Suppressor macrophage treated with lipopolysaccharide for 4 hours (primary cell): ENCODE data around the gene NOSTRIN.
"Not testable (repeated sequence)": the region's sequence is repeated elsewhere in the genome, so short reads cannot be mapped to it uniquely, and the experiment has no call there.

Source experiments
- DNase-seq: peaks from one replicate; pipeline ENCODE4 v3.0.0-alpha.2; 2020

NOSTRIN gene

DNA sequence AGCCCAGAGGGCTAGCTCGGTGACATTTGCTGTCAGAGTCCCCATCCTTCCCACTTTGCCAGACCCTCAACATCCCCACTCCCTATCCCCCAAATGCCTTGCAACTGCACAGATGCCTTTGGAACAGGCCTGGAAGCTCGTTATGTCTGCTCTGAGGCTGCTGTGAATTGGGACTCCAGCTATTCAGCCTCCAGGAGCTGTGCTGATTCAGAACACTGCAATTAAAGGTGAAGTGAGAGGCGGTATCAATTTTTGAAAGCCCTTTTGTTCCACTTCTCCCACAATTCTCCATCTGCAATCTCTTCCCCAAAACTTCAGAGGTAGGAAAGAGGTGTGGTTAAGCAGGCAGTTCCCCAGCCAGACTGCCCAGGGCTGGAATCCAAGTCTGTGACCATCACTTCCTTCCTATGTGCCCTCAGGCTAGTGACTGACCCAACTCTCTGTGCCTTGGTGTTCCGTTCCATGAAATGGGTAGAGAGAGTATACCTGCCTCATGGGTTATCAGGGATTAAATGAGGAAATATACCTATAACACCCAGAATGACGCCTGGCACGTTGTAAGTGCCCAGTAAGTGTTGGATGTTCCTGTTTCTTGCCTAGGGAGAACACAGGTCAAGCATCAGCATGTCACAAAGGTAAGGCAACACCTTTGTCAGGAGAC lies 17.5 kb downstream of the NOSTRIN start:
- DNase-seq = no peak

DNA sequence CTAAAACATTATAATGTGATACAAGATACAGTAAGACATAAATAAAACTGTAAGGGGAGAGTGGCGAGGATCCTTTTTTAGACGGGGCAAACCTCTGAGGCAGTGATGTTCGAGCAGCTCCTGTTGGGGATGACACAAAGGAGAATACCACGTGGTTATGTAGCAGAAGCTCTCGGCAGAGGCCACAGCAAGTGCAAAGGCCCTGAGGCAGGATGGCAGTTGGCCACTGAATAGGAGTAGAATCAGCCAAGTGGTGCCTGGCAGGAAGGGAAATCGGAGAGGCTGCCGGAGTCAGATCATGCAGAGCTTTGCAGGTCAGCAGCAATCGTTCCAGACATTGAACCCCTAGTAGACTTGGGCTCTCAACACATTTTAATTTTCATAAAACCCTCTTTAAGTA lies 19.1 kb downstream of the NOSTRIN start:
- DNase-seq = no peak

DNA sequence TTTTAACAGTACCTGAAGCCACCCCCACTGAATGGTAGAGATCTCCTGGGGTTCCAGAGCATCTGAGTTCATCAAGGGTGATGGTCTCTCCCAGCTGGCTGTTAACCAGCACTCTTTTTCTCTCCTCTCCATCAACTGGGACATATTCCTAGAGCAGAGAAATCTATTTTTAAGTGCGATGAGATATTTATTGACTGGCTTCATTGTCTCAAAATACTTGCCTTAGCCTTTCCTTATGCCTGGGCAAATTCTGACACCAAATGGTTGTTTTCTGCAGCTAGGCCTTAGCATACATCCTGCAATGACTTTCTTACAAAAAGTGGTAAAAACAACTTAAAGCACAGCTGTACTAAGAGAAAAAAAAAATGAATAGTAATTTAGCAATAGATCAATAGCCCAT lies 19.6 kb downstream of the NOSTRIN start:
- no peak for DNase-seq

DNA sequence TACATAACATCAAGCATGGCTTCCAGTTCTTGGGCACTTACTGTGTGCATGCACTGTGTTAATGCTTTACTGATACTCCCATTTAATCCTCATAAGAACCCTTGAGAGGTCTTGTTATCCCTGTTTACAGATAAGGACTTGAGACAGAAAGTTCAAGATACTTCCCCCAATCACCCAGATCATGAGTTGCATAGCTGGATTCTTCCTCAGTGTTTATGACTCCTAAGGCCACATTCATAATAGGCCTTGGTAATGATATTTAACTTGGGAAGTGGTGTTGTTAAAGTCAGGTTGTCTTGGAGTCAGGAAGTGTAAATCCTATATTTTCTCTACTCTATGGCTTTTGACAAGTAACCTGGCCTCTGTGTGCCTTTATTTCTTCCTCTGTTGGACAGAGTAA lies 22.7 kb downstream of the NOSTRIN start:
- DNase-seq = no peak

DNA sequence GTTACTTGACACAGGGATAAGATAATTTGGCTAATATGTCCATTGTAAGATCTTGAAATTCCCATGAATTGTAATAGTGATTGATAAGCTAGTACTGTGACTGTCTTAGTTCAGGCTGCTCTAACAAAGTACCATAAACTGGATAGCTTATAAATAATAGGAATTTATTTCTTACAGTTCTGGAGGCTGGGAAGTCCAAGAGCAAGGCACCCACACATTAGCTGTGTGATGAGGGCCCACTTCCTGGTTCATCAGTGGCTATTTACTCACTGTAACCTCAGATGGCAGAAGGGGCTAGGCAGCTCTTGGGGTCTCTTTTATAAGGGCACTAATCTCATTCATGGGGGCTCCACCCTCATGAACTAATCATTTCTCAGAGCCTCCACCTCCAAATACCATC lies 28.5 kb downstream of the NOSTRIN start:
- DNase-seq = no peak

DNA sequence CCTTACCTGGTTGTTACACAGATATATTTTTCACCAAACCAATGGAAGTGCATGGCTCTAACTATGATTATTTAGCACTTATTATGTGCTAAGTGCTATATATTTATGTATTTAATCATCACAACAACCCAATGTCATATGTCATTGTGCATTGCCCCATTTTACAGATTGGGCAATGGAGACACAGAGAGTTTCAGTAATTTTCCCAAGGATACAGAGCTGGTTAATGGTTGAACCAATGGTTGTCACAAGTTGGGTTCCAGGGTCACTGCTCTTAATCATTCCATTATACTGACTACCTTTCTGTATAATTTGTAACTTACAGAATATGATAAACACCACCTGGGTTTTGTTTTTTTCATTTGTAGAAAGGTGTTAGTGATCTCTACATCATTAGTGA lies 29.2 kb downstream of the NOSTRIN start:
- no peak for DNase-seq

DNA sequence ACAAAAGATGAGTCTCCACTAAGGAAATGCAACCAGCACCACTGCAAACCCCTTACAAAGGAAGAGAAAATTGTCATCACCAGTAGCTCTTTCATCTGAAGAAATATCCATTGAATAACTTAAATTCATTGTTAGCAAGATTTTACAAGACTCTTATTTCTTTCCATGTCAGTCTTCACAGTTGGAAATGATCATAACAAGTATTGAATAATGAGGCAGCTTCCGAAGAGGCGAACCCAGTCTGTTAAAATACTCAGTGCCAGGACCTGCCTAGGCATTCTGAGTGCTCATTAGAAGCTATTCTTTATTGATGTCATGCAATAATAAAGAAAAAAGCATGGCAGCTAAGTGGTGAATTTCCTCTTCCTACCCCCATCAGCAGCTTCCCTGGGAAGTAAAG lies 33.5 kb downstream of the NOSTRIN start:
- DNase-seq = no peak

DNA sequence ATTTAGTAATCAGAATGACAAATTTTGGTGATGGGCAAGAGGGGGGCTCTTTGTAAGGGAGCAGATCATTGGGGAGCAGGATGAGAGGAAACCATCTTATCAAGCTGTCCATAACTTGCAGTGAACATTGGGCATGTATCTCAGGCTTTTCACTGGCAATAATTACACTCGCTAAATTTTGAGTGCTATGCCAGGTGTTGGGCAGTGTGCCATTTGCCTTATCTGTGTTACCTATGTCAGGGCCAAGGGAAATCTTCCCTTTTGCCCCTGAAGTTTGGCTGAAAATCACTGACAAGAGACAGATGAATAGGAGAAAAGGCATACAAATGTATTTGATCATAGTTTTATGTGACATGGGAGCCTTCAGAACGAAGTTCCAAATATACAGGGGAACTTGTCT lies 39.0 kb downstream of the NOSTRIN start:
- DNase-seq = no peak

DNA sequence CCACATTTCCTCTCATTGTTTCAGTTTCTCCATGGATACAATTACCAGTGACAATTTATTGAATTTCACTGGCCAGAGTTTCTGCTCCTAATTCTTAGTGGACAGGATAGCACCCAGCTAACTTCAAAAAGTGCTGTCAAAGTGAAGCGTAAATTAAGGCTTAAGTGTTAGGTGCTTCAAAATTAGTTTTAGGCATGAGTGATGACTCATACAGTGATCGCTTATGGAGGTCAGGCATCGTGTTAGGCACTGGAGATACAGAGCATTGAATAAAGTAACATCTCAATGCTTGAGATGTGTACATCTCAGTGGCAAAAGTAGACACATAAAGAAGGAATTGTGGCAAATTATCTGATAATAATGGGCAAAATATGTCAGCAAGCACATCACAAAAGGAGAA lies 40.8 kb downstream of the NOSTRIN start:
- no peak for DNase-seq

DNA sequence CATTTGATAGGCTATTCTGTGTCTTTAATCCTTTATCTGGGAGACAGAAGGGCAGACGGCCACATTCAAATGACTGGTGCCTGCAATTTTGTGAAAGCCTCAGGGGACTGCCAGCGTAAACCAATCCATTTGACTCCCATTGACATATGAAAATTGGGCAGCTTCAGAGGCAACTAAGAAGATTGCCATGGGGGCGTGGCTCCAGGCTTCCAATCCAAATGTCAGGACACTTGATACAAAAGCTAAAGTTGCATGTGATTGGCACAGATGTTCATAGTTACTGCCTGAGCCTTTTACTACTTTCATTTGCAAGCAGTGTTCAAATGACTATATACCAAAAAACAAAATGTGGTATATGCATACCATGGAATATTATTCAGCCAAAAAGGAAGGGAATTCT lies 45.8 kb downstream of the NOSTRIN start:
- DNase-seq = no peak

DNA sequence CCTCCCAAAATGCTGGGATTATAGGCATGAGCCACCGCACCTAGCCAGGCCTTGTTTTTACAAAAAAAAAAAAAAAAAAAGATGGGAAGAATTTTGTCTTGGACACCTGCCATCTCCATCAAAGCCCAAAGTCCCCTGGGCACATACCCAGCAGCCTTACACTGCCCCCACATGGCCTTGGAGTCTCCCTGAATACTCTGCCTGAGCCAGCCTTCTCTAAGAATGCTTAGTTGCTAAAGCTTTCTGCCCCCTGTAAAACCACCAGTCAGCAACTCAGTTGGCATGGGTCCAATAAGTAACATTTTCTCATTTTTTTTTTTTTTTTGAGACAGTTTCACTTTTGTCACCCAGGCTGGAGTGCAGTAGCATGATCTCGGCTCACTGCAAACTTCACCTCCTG lies 47.2 kb downstream of the NOSTRIN start:
- peak; percentile 8 for DNase-seq

DNA sequence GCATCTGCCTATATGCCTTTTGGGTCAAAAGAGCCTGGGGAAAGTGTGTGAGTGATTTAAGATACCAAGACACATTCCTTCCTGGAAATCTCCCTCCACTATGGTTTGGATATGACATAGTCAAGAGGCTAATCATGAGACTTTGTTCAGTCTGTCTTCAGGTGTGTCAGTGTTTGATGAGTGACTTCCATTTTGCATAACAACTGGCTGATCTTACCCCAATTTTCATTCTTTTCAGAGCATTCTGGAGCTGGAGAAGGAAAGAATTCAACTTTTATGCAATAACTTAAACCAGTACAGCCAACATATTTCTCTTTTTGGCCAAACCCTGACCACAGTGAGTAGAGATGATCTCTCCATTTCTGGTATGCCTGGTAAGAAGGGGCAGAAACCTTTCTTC lies 48.4 kb downstream of the NOSTRIN start:
- no peak for DNase-seq

DNA sequence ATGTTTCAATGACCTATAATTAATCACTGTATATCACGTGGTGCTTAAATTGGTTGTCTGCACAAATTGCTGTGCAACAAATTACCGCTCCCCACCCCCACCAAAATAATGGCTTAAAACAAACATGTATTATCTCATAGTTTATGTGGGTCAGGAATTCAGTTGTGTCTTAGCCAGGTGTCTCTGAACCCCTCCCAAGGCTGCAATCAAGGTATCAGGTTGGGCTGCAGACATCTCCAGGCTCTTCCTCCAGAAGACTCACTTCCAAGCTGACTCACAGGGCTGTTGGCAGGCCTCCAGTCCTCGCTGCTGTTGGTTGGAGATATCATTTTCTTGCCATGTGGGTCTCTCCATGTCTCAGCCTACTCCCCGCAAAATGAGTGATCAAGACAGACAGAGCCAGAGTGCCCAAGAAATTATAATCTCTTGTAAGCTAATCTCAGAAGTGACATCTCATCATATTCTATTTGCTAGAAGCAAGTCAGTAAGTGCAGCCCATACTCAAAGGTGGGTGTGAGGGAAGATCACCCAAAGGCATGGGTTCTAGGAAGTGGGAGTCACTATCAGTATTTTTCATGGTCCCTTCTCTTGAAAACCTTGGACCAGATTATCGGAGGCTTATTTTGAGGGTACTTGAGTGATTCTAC lies 49.4 kb downstream of the NOSTRIN start:
- DNase-seq = no peak

DNA sequence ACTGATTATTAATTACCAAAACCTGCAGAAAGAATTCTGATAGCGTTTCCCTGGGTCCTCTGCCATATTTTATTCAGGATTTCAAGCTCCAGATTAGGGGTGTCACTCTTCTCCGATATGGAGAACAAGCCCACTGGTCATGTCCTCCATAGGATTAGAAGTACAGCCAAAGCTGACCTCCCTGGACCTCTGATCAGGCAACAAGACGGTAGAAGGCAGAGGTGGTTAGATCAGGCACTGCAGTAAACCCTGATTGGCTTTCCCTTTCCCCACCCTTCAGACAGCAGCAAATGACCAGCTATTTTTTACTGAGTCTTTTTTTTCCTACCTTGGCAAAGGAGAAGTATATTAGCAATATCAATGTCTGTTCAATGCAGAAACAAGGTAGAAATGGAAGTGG lies 50.0 kb downstream of the NOSTRIN start:
- no peak for DNase-seq

DNA sequence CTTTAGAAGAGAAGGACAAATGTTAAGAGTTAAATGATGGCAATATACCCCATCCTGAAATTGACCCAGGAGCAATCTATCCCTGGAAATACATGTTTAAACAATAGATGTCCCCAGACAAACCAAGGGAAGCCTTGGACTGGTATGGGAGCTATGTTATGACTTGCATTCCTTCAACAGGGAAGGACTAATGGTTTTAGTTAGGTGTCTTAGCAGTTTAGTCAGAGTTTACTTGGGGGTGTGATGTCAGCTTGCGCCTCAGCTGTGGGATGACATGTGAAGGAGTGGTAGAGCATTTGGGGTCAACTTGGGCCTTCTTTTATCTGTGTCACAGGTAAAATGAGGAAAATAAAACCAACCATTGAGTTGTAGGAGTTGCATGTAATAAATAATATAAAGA lies 51.0 kb downstream of the NOSTRIN start:
- no peak for DNase-seq

DNA sequence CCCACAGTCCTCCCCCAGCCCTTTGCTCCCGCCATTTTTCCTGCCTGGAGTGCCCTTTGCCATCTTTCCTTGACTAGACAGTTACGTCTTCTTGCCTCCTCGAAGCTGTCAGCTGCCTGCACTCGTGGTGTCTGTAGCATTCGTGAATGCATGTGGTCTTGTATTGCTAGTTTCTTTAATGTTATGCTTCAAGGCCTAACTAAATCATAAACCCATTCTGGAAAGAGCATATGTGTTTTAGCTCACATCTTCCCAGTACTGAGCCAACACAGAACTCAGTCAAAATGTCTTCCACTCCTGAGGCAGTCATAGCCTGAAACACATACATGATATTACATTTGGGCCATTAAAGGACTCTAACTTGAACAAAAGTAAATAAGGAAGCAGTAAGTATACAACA lies 52.2 kb downstream of the NOSTRIN start:
- DNase-seq = no peak

DNA sequence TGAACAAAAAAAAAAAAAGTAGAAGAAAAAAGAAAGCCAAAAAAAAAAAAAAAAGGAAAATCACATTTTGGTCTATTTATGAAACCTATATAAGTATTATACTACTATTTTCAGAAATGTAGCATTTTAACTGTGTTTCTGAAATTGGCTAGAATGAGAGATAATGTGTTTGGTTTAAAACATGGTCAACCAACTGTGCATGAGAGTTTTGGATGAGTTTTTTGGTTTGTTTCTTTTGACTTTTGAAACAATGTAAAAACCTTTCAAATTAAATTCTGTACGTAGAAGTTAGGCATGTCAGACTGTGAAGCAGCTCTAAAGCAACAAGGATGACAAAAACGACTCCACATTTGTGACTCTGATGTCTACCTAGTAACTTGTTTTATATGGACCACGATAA lies 53.2 kb downstream of the NOSTRIN start:
- DNase-seq = no peak

DNA sequence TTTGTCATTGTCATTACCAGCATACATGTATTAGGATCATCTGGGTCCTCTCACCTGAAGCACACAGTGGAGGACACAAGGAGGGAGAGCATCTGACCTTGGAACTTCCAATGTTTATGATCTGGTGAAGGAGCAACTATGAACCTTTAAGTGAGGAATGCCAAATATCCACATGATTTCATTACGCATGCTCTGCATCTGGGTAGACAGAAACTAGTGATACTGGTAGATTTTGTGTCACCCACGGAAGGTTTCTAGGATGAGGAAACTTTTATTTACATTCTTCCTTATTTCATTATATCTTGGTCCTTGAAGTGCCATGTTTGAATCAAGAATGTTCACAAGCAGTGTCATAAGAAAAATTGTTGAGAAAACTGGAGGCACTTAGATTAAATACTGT lies 55.7 kb downstream of the NOSTRIN start:
- no peak for DNase-seq

DNA sequence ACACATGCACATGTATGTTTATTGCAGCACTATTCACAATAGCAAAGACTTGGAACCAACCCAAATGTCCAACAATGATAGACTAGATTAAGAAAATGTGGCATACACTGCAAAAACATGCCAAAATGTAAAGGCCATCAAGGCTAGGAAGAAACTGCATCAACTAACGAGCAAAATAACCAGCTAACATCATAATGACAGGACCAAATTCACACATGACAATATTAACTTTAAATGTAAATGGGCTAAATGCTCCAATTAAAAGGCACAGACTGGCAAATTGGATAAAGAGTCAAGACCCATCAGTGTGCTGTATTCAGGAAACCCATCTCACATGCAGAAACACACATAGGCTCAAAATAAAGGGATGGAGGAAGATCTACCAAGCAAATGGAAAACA lies 64.7 kb downstream of the NOSTRIN start:
- not testable (repeated sequence) for DNase-seq

DNA sequence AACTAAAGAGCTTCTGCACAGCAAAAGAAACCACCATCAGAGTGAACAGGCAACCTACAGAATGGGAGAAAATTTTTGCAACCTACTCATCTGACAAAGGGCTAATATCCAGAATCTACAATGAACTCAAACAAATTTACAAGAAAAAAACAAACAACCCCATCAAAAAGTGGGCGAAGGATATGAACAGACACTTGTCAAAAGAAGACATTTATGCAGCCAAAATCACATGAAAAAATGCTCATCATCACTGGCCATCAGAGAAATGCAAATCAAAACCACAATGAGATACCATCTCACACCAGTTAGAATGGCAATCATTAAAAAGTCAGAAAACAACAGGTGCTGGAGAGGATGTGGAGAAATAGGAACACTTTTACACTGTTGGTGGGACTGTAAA lies 67.9 kb downstream of the NOSTRIN start:
- DNase-seq = not testable (repeated sequence)

DNA sequence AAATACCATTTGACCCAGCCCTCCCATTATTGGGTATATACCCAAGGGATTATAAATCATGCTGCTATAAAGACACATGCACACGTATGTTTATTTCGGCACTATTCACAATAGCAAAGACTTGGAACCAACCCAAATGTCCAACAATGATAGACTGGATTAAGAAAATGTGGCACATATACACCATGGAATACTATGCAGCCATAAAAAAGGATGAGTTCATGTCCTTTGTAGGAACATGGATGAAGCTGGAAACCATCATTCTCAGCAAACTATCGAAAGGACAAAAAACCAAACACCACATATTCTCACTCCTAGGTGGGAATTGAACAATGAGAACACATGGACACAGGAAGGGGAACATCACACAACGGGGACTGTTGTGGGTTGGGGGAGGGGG lies 68.4 kb downstream of the NOSTRIN start:
- DNase-seq = not testable (repeated sequence)

DNA sequence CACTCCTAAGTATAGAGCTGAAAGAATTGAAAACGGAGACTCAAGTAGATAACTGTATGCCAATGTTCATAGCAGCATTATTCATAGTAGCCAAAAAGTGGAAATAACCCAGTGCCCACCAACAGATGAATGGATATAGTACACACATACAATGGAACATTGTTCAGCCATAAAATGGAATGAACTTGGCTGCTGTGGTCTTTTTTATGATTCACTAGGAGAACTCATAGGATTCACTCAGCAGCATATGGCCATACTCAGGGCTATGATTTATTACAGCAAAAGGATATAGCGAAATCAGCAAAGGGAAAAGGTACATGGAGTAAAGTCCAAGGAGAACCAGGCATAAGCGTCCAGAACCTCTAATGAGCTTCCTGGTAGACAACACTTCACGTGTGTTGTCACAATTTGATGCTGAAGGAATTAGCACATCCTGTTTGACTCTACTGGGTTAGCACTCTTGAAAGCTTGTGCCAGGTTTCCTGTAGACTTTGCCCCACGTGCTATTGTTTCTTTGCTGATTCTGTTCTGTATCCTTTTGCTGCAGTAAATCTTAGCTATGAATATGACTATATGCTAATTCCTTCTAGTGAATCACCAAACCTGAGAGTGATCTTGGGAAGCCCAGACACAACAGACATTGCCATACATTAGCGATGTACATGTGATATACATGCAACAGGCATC lies 72.1 kb downstream of the NOSTRIN start:
- DNase-seq = no peak

DNA sequence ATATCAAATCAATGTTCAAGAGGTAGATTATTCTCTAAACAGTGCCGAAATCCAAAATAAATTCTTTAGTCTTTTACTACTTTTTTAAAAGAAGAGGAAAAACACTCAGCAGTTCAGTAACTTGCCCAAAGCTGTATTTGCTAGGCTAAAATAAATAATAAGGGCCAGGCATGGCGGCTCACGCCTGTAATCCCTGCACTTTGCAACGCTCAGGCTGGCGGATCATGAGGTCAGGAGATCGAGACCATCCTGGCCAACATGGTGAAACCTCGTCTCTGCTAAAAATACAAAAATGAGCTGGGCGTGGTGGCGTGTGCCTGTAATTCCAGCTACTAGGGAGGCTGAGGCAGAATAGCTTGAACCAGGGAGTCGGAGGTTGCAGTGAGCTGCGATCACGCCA lies 79.7 kb downstream of the NOSTRIN start:
- DNase-seq = not testable (repeated sequence)

DNA sequence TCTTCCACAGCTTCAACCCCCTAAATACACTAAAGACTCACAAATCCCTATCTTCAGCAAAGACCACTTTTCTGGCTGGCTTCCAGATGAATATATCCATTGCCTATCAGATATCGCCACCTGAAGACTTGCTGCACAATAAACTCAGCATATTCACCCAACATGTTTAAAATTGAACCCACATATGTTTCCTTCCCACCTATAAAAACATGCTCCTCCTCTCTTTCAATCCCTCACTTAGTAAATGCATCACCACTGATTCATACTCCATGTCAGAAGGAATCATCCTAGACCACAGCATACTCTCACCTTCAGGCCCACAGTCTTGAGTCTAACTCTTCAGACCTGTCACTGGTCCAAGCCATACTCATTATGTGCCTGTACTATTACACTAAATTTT lies 82.5 kb downstream of the NOSTRIN start:
- no peak for DNase-seq

DNA sequence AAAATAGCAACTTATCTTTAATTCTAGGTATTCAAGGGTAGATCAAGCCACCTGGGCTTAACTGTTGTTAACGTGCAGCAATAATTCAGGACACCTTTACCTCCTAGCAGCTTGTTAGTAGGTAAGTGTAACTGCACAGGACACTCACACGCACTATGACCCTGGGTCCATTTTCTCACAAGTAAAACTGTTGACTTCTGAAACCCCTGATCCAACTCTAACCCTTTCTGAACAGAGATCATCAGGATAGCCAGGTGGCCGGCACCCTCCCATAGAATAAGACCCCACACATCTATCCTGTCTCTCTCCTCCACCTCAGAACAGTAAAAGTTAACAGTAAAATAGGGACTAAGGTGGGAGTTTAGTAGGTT lies 87.2 kb downstream of the NOSTRIN start:
- DNase-seq = no peak
